Lower lobe of right lung (tissue), 2 donors: ENCODE results near the gene LSM2. TPM values are rescaled to one million over a fixed set of nuclear protein-coding genes. Genes with fewer than 3 reads are reported as not detected.

ENCODE experiments used
- ATAC-seq, 2 donors: fragments of 200-7000 bp; cut with Tn5 transposase; one replicate each; pipeline ENCODE4 v1.9.1; 2020 to 2022; ENCODE audit warnings: mild to moderate bottlenecking in 2 of 2, moderate library complexity in 2 of 2
- DNase-seq: peaks from one replicate; pipeline ENCODE4 v3.0.0-alpha.2; 2020
- H3K27ac ChIP-seq: fragments of 200-600 bp; one replicate; pipeline ENCODE4 v1.8.0; 2022
- H3K27me3 ChIP-seq: fragments of 200-600 bp; one replicate; pipeline ENCODE4 v1.8.0; 2022; ENCODE audit warnings: low read depth
- H3K36me3 ChIP-seq: fragments of 200-600 bp; one replicate; pipeline ENCODE4 v1.8.0; 2022; ENCODE audit warnings: mild to moderate bottlenecking
- H3K4me1 ChIP-seq: fragments of 200-600 bp; one replicate; pipeline ENCODE4 v1.8.0; 2022
- H3K4me3 ChIP-seq: fragments of 200-600 bp; one replicate; pipeline ENCODE4 v1.8.0; 2022; ENCODE audit warnings: mild to moderate bottlenecking
- H3K9me3 ChIP-seq: fragments of 200-600 bp; one replicate; pipeline ENCODE4 v1.8.0; 2022
- intact Hi-C: fragments of 100-400 bp; cut with DNase I; formaldehyde crosslinking; loops from one replicate; pipeline ENCODE4 v1.11.0; 2022
- total RNA-seq: library from RNA; stranded (reverse); fragmentation: NEBNext Ultra II Directional; extraction: Animal tissue kit (Norgen Biotek cat#: 25700); gene quantifications from one replicate; pipeline ENCODE4 v1.2.1, GENCODE V29; 2021
- TF ChIP-seq, protein P1 (sequence below): fragments of 200-600 bp; IDR thresholded peaks from one replicate; pipeline ENCODE4 v1.8.0; 2022; ENCODE audit warnings: antibody characterized with exemption, mild to moderate bottlenecking
- donor health status: DM: no; HTN: yes; CAD: no; lungs with severe emphysema.

Gene LSM2
- total RNA-seq, 1 donor from 2014 or later: 30.5 TPM

DNA sequence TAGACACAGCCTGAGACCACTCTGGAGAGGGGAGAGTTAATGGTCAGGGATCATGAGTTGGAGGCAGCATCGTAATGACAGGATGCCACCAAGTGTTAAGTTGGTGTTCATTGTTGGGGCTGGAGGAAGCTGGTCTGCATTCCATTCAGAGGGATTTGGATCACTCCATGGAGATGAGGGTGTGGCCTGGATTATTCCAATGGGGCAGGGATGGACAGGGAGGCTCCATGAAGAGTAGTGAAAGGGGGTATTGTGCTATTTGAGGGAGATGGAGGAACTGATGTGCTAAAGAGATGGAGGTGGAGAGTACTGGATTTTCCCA lies 43.2 kb downstream of the LSM2 start:
- DNase-seq (no peak), ATAC-seq (peak in 1 of 2 donors; percentile 13)
- TF ChIP-seq, protein P1, sequence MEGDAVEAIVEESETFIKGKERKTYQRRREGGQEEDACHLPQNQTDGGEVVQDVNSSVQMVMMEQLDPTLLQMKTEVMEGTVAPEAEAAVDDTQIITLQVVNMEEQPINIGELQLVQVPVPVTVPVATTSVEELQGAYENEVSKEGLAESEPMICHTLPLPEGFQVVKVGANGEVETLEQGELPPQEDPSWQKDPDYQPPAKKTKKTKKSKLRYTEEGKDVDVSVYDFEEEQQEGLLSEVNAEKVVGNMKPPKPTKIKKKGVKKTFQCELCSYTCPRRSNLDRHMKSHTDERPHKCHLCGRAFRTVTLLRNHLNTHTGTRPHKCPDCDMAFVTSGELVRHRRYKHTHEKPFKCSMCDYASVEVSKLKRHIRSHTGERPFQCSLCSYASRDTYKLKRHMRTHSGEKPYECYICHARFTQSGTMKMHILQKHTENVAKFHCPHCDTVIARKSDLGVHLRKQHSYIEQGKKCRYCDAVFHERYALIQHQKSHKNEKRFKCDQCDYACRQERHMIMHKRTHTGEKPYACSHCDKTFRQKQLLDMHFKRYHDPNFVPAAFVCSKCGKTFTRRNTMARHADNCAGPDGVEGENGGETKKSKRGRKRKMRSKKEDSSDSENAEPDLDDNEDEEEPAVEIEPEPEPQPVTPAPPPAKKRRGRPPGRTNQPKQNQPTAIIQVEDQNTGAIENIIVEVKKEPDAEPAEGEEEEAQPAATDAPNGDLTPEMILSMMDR: no peak
- H3K27ac ChIP-seq: no peak overlapping the region
- peaks cover 5% of the 10 kb centered on the region for H3K4me1 ChIP-seq
- H3K36me3 ChIP-seq: no peaks in the 10 kb centered on the region
- H3K27me3 ChIP-seq: no peaks in the 10 kb centered on the region
- intact Hi-C loops: no loop called here
- H3K4me3 ChIP-seq: no peak overlapping the region
- no peaks in the 10 kb centered on the region for H3K9me3 ChIP-seq

DNA sequence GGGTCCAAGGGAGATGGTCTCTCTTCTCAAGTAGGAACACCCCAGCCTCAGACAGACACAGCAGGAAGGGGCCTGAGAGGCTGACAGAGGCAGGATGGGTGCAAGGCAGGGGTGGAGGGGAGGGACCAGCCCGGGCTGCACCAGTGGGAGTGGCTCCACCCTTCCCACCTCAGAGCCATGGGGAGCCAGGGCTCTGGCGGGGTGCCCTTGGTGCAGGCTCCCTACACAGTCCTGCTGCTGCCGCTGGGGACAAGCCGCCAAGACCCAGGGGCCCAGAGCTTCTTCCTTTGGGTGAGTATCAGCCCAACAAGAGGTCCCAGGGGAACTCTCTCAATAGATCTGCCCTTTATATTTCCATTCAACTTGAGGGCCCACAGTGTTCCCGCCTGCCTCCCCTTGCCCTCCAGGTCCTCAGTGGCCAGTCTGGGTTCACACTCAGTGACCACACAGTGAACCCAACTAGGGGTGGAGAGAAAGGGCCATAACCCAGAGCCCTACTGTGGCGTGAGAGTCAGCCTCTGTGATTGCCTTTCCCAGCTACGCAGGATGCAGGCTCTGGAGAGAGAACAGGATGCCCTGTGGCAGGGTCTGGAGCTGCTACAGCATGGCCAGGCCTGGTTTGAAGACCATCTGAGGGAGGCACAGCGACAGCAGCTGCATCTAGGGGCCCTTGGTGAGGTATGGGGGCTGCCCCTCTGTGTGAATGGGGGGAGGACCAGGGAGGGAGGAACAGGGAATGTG lies 43.7 kb downstream of the LSM2 start:
- Histone ChIP-seq H3K27me3 (no peaks in the 10 kb centered on the region), H3K9me3 (no peaks in the 10 kb centered on the region), H3K4me1 (peaks cover 5% of the 10 kb centered on the region), H3K4me3 (no peak overlapping the region), H3K27ac (peak overlapping the region; percentile 33), H3K36me3 (no peaks in the 10 kb centered on the region)
- no peak for ATAC-seq
- TF ChIP-seq, protein P1: no peak
- intact Hi-C loops: no loop called here
- no peak for DNase-seq

DNA sequence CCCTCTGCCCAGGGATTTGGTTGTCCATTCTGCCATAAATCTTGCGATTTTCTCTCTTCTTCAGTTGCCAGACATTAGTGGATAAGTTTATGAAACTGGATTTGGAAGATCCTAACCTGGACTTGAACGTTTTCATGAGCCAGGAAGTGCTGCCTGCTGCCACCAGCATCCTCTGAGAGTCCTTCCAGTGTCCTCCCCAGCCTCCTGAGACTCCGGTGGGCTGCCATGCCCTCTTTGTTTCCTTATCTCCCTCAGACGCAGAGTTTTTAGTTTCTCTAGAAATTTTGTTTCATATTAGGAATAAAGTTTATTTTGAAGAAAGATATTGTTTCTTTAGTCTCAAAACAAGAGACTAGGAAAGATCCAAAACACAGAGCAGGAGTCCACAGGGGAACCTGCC lies 44.4 kb downstream of the LSM2 start, which contains the start of gene SAPCD1:
TSS of gene SAPCD1 (plus strand) at position 301 of the 400 bp plus-strand sequence. CDS start 399 bp downstream, outside the sequence.
- intact Hi-C loops: no loop called here
- Histone ChIP-seq H3K27me3 (no peaks in the 10 kb centered on the region), H3K4me3 (no peak within 1 kb of the TSS), H3K27ac (peak within 1 kb of the TSS; percentile 33), H3K4me1 (peaks cover 5% of the 10 kb centered on the region), H3K9me3 (no peaks in the 10 kb centered on the region), H3K36me3 (no peaks in the 10 kb centered on the region)
- no peak for ATAC-seq
- DNase-seq: no peak
- TF ChIP-seq, protein P1: no peak

DNA sequence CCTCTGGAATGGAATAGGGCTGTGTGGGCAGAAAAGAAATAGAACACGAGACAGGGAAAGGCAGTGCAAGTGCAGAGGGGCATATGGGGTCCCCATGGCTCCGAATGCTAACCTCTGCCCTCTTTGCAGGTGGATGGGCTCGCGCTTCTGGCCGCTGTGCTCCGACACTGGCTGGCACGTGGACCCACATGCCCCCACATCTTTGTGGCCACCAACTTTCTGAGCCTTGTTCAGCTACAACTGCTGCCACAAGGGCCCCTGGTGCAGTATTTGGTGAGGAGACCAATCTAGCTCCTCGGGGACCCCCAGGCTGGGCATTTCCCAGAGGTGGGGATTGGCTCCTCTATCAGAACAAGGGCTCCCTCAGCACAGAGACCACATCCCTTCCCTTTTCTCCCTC lies 45.4 kb downstream of the LSM2 start:
- TF ChIP-seq, protein P1: no peak
- Histone ChIP-seq H3K4me1 (peaks cover 5% of the 10 kb centered on the region), H3K4me3 (no peak overlapping the region), H3K27me3 (no peaks in the 10 kb centered on the region), H3K36me3 (no peaks in the 10 kb centered on the region), H3K27ac (no peak overlapping the region), H3K9me3 (no peaks in the 10 kb centered on the region)
- intact Hi-C loops: no loop called here
- no peak for ATAC-seq
- no peak for DNase-seq

DNA sequence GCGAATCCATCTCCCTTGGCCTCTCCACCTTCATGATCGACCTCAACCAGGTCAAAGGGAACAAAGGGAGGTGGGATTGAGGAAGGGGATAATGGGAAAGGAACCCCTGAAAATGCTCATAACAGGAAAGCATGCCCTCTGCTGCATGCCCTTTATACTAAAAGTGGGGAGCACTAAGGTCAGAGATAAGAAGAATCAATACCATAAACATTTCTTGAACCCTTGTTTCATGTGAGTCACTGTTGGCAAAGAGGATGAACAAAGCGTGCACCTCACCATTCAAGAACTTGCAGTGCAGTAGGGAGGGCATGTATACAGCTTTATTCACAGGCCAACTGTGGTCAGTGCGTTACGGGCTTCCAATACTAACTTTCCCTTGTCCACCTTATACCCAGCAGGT lies 46.0 kb downstream of the LSM2 start:
- intact Hi-C loops: no loop called here
- H3K4me3 ChIP-seq: no peak overlapping the region
- DNase-seq (no peak), ATAC-seq (no peak)
- no peaks in the 10 kb centered on the region for H3K4me1 ChIP-seq
- H3K36me3 ChIP-seq: no peaks in the 10 kb centered on the region
- H3K27ac ChIP-seq: no peak overlapping the region
- TF ChIP-seq, protein P1: no peak
- H3K27me3 ChIP-seq: no peaks in the 10 kb centered on the region
- no peaks in the 10 kb centered on the region for H3K9me3 ChIP-seq
